GM12875 (cell line): ENCODE results near the gene HIVEP1.

Experiments
- H3K4me3 ChIP-seq: one replicate; pipeline ENCODE4 v1.5.1; 2011; ENCODE audit warnings: low read depth, low read length, control low read depth
- TF ChIP-seq, protein P1 (sequence below): IDR thresholded peaks from 2 replicates; pipeline ENCODE4 v1.5.1; 2011; ENCODE audit warnings: low read depth, mild to moderate bottlenecking, control low read depth, inconsistent platforms, low read length, moderate library complexity, borderline replicate concordance; ENCODE audit not compliant: insufficient read depth

The HIVEP1 gene

GRCh38 chr6:12185081-12185673 lies 173.1 kb downstream of the HIVEP1 start:
- H3K4me3 ChIP-seq, result no peak overlapping the region
- TF ChIP-seq, protein P1, sequence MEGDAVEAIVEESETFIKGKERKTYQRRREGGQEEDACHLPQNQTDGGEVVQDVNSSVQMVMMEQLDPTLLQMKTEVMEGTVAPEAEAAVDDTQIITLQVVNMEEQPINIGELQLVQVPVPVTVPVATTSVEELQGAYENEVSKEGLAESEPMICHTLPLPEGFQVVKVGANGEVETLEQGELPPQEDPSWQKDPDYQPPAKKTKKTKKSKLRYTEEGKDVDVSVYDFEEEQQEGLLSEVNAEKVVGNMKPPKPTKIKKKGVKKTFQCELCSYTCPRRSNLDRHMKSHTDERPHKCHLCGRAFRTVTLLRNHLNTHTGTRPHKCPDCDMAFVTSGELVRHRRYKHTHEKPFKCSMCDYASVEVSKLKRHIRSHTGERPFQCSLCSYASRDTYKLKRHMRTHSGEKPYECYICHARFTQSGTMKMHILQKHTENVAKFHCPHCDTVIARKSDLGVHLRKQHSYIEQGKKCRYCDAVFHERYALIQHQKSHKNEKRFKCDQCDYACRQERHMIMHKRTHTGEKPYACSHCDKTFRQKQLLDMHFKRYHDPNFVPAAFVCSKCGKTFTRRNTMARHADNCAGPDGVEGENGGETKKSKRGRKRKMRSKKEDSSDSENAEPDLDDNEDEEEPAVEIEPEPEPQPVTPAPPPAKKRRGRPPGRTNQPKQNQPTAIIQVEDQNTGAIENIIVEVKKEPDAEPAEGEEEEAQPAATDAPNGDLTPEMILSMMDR, result no peak

GRCh38 chr6:12186528-12186927 lies 174.4 kb downstream of the HIVEP1 start:
- no peak overlapping the region for H3K4me3 ChIP-seq
- TF ChIP-seq, protein P1, result no peak

DNA sequence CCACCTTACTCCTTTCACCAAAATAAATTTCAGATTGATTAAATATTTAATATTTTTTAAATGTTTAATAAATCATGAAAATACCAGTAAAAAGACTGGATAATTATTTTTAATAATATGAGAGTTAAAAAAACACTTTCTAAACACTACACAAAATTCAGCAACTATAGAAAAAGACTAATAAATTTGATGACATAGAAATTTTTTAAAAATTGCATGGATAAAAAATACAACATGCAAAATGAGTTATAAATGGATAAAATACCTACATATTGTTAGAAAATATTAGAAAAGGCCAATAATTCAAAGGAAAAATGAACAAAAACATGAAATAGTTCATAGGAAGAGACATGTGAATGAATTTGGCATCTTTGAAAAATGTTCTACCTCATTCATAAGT lies 177.0 kb downstream of the HIVEP1 start:
- H3K4me3 ChIP-seq, result no peak overlapping the region
- TF ChIP-seq, protein P1, result no peak

- TF ChIP-seq, protein P1, result no peak
- no peak overlapping the region for H3K4me3 ChIP-seq
Measured at GRCh38 chr6:12189661-12190060, 177.5 kb downstream of the HIVEP1 start.

DNA sequence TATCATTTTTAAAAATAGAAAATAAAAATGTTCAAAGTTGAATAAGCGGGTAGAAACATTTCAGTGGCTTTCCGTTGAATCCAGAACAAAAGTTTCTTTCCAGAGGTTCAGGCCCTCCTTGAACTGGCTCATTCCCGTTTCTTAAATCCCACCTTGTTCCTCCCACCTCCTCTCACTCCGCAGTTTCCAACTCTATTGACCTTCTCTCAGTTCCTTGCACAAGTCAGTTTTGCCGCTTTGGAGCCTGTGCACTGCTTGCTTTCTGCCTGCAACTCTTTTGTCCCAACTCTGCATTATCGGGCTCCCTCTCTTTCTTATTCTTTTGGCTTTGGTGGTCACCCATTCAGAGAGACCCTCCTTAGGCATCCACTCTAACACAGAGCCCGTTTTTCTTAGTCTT lies 178.1 kb downstream of the HIVEP1 start:
- TF ChIP-seq, protein P1, result no peak
- no peak overlapping the region for H3K4me3 ChIP-seq

DNA sequence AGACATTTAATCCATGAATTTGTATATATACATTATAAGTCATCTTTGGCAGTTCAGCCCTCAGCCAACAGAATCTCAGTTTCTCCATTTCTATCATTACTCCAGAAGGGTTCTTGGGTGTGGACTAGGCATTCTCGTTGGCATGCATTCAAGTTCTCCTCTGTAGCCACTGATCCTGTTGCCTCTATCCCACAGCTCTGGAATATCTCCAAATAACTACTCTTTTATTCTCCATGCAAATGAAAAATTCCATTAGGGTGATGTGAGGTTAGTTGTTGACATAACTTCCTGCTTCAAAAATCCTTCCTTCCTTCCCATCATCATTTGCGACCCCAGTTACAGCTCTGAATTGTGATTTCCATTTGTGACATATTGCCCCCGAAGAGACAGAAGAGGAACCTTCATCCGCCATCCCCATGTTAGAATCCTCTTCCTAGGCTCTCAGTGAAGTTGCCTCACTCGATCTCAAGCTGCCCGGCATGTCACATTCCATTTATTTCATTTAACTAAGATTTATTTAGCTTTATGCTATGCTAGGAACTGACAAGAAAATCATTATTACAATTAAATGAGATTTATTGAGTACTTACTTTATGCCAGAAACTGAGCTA lies 184.3 kb downstream of the HIVEP1 start:
- no peak overlapping the region for H3K4me3 ChIP-seq
- TF ChIP-seq, protein P1, result no peak

GRCh38 chr6:12198851-12199250 lies 186.7 kb downstream of the HIVEP1 start:
- TF ChIP-seq, protein P1, result no peak
- H3K4me3 ChIP-seq, result no peak overlapping the region
